HuH-7 (cell line): ENCODE measurements around the gene PRR30.
"Not testable (repeated sequence)": the region's sequence is repeated elsewhere in the genome, so short reads cannot be mapped to it uniquely, and the experiment has no call there.

Experiments
- DNase-seq: peaks from one replicate; pipeline ENCODE4 v3.0.0; 2011; ENCODE audit warnings: low spot score

The PRR30 gene

GRCh38 chr2:27128668-27129571, 10.3 kb downstream of the PRR30 start:
- no peak for DNase-seq

DNA sequence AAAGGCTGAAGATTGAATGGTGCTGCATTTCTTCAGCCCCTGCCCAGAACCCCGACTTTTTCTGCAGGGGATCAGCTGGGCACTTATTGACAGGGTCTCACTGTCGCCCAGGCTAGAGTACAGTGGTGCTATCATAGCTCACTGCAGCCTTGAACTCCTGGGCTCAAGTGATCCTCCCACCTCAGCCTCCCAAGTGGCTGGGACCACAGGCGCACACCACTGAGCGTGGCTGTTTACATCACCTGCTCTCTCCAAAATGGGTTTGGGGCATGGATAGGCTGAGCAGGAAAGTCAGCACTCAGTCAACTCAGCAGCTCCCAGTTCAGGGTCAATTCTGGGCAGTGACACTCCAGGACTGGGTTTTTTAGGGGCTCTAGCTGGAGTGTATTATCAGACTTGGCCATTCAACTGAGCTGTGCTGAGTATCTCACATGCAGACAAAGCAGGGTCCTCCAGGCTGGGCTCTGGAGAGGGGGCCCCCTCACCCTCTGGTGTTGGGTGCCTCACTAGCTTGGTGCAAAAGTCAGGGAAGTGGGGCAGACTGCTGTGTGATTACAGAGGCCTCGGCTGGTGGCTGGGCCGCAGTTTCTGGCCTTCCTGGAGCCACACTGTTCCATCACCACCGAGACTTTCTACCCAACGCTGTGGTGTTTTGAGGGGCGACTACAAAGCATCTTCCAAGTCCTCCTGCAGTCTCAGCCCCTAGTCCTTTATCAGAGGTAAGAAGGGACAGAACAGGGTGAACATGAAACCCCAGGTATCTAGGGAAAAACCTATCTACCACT, 11.1 kb downstream of the PRR30 start:
- DNase-seq = no peak

DNA sequence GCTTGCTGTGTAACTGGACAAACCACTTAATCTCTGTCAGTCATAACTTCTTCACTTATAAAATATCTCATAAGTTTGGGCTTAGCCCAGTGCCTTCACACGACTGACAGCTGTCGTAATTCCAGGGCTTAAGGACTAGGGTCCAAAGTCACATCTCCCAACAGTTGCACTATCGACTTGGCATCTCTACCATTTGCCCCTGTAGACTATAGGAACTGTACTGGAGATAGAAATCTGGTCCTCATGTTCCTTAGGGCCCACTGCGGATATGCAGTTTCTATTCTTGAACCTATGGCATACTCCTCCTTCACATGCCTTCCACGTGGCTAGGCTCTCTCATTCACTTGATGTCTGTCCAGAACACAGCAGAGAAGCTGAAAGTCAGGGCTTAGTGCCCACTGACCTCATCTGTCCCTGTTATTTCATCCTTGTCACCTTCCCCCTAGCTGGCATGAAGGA, 12.9 kb downstream of the PRR30 start:
- DNase-seq = no peak

- DNase-seq = no peak
These were observed 14.1 kb downstream of the PRR30 start for GRCh38 chr2:27125104-27125503.

GRCh38 chr2:27123302-27124150, 15.7 kb downstream of the PRR30 start, which contains the start of gene ABHD1:
Gene ABHD1 (plus strand): TSS chr2:27123815. CDS start chr2:27123949, 134 bp downstream.
- DNase-seq = peak; percentile 77

- no peak for DNase-seq
These were observed 16.4 kb downstream of the PRR30 start for GRCh38 chr2:27122791-27123190.

GRCh38 chr2:27121906-27122305, 17.3 kb downstream of the PRR30 start:
- no peak for DNase-seq

- DNase-seq = not testable (repeated sequence)
These were observed 19.9 kb downstream of the PRR30 start for GRCh38 chr2:27119330-27119670.

GRCh38 chr2:27118525-27119329, 20.5 kb downstream of the PRR30 start, which contains the start of gene CGREF1:
Gene CGREF1 (minus strand): TSS chr2:27119128. CDS start chr2:27104366, 14,762 bp downstream.
- DNase-seq = no peak

GRCh38 chr2:27117995-27118524, 21.1 kb downstream of the PRR30 start:
- DNase-seq = no peak

DNA sequence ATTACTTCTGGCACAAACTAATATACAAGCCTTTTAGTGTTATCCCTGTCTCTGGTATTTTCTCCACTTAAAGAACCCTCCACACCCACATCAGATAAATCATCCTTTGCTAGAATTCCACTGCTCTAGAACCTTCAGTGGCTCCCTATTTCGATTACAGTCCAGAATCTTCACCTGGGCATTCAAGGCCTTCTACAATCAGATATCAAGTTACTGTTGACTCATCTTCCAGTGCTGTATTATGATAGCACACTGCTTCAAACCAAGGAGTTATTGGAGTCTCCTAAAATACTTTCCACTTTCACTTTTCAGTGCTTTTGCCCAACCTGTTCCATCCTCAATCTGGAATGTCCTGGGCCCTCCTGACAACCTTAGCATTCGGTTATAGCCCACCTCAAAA, 23.7 kb downstream of the PRR30 start:
- DNase-seq = no peak

- not testable (repeated sequence) for DNase-seq
These were observed 27.7 kb downstream of the PRR30 start for GRCh38 chr2:27111392-27112078.

DNA sequence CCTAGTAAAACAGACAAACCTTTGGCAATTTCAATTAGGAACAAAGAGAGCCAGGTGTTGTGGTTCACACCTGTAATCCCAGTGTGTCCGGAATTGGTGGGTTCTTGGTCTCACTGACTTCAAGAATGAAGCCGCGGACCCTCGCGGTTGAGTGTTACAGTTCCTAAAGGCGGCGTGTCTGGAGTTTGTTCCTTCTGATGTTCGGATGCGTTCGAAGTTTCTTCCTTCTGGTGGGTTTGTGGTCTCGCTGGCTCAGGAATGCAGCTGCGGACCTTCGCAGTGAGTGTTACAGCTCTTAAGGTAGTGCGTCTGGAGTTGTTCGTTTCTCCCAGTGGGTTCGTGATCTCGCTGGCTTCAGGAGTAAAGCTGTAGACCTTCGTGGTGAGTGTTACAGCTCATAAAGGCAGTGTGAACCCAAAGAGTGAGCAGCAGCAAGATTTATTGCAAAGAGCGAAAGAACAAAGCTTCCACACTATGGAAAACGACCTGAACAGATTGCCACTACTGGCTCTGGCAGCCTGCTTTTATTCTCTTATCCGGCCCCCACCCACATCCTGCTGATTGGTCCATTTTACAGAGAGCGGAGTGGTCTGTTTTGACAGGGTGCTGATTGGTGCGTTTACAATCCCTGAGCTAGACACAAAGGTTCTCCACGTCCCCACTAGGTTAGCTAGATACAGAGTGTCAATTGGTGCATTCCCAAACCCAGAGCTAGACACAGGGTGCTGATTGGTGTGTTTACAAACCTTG, 28.4 kb downstream of the PRR30 start:
- not testable (repeated sequence) for DNase-seq

DNA sequence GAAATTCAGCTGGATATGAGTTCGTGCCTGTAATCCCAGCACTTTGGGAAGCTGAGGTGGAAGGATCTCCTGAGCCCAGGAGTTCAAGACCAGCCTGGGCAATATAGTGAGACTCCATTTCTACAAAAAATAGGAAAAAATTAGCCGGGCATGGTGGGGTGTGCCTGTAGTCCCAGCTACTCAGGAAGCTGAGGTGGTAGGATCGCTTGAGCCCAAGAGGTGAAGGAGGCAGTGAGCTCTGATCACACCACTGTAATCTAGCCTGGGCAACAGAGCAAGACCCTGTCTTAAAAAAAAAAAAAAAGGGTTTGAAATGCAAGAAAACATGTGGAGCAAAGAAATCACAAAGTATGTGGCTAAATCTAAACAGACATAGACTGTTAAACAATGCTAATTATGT, 30.1 kb downstream of the PRR30 start:
- DNase-seq = no peak

- no peak for DNase-seq
These were observed 31.0 kb downstream of the PRR30 start for GRCh38 chr2:27108221-27108620.

GRCh38 chr2:27105981-27106380, 33.2 kb downstream of the PRR30 start:
- DNase-seq = no peak

DNA sequence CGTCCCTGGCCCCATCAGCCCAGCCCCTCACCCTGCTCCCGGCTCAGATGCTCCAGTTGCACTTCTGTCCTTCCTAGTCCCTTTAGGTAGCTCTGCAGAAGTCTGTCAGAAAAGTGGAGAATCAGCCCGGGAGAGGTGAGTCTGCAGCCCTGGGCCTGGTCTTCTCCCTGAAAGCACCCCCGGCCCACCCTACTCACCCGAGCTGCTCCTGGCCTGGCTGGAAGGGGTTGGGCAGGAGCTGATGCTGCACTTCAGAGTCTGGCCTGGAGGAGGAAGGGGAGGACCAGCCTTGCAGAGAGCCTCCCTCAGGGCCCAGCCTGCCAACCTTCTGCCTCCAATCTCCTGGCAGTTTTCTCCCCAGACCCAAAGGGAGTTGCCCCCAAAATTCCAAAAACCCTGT, 36.9 kb downstream of the PRR30 start:
- DNase-seq = no peak

DNA sequence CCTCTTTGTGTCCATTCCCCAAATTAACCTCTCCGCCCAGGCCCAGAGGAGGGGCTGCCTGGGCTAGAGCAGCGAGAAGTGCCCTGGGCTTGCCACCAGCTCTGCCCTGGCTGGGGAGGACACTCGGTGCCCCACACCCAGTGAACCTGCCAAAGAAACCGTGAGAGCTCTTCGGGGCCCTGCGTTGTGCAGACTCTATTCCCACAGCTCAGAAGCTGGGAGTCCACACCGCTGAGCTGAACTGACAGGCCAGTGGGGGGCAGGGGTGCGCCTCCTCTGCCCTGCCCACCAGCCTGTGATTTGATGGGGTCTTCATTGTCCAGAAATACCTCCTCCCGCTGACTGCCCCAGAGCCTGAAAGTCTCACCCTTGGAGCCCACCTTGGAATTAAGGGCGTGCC, 39.2 kb downstream of the PRR30 start:
- no peak for DNase-seq

DNA sequence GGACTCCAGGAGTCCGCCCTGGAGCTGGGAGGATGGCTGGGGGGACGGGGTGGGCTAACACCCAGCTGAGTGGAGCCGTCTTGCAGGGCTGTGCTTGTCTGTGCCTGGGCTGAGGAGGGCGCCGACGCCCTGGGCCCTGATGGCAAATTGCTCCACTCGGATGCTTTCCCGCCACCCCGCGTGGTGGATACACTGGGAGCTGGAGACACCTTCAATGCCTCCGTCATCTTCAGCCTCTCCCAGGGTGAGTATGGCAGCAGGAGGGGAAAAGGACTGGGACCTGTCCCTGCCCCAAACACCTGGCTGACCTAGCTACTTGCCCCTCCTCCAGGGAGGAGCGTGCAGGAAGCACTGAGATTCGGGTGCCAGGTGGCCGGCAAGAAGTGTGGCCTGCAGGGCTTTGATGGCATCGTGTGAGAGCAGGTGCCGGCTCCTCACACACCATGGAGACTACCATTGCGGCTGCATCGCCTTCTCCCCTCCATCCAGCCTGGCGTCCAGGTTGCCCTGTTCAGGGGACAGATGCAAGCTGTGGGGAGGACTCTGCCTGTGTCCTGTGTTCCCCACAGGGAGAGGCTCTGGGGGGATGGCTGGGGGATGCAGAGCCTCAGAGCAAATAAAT, 39.8 kb downstream of the PRR30 start:
- no peak for DNase-seq
